ENCODE measurements around the gene ITPR1. TPM values are rescaled to one million over a fixed set of nuclear protein-coding genes. Genes with fewer than 3 reads are reported as not detected.
A peak's percentile ranks its signal among the peaks of the same experiment; 100 is the strongest.

ITPR1 gene
- total and polyA plus RNA-seq, 10 of the 15 experiments (the other 5 are each of a cell fraction or from before 2014, with no cell fraction given): 12.2 to 239 (median 28.4) TPM

GRCh38 chr3:4581124-4581424, 87.9 kb downstream of the ITPR1 start:
- DNase-seq (ENCODE audit: low read depth, low spot score): no peak
- ChIA-PET RAD21 (ENCODE audit: unreplicated experiment) (no interaction called here), SMC1A (ENCODE audit: uncharacterized antibody, unreplicated experiment) (no interaction called here), CTCF (no interaction called here), POLR2A (no interaction called here)
- Histone ChIP-seq H3K36me3 (ENCODE audit: control insufficient read depth in 2 of 2, insufficient read depth in 2 of 2, low read length in 1 of 2) (no peaks in the 10 kb centered on the region; a peak in 1 of 4 replicates), H3K9me3 (replicated peaks; ENCODE audit: control insufficient read depth, insufficient read depth, low read length) (no peaks in the 10 kb centered on the region), H4K20me1 (ENCODE audit: control insufficient read depth, insufficient read depth) (no peaks in the 10 kb centered on the region; the same call in 1 of the 2 replicates), H3K9ac (ENCODE audit: control insufficient read depth, insufficient read depth, low read length) (no peak overlapping the region), H3K4me3 (no peak overlapping the region), H3K4me2 (ENCODE audit: control insufficient read depth, insufficient read depth) (no peak overlapping the region), H3K4me1 (ENCODE audit: control insufficient read depth, insufficient read depth, low read length) (peaks cover 5% of the 10 kb centered on the region; the same call in 1 of the 2 replicates), H2AFZ (ENCODE audit: control insufficient read depth, low read depth, low read length) (no peak overlapping the region), H3K79me2 (ENCODE audit: control insufficient read depth, insufficient read depth, low read length) (peaks cover 5% of the 10 kb centered on the region), H3K27ac (ENCODE audit: control insufficient read depth, insufficient read depth) (no peak overlapping the region), H3K27me3 (replicated peaks in 1 of 2; ENCODE audit: control insufficient read depth in 2 of 2, insufficient read depth in 2 of 2, low read length in 1 of 2) (no peaks in the 10 kb centered on the region)
- in situ Hi-C loops (cut with MboI) (no loop called here), intact Hi-C loops (cut with micrococcal nuclease; ENCODE audit: unreplicated experiment) (no loop called here)
- peak; percentile 11; the same call in 2 of the 3 replicates for ATAC-seq
- 95% methylated on average over 3 of the region's 3 CpGs for WGBS (ENCODE audit: insufficient coverage, insufficient replicate concordance, low lambda C conversion rate, missing lambda C conversion rate)
- no peak for FAIRE-seq
- no TSS peak for BruUV-seq (replicated peaks)
- TF ChIP-seq TCF3 (IDR thresholded peaks at IDR 0.05; ENCODE audit: borderline replicate concordance, insufficient read depth, low read depth, low read length) (no peak), MEF2A (IDR thresholded peaks at IDR 0.05; ENCODE audit: insufficient read depth, low read depth, low read length) (no peak), NR2C2 (IDR thresholded peaks at IDR 0.05; ENCODE audit: borderline replicate concordance, control insufficient read depth, insufficient read length, low read depth) (no peak), SKIL (IDR thresholded peaks at IDR 0.05; ENCODE audit: low read depth, poor library complexity, severe bottlenecking) (no peak), MXI1 (IDR thresholded peaks at IDR 0.05; ENCODE audit: low read depth, low read length) (no peak), POLR2AphosphoS2 (IDR thresholded peaks at IDR 0.05; ENCODE audit: low read depth, low read length) (no peak)
- TF ChIP-seq, protein P1, sequence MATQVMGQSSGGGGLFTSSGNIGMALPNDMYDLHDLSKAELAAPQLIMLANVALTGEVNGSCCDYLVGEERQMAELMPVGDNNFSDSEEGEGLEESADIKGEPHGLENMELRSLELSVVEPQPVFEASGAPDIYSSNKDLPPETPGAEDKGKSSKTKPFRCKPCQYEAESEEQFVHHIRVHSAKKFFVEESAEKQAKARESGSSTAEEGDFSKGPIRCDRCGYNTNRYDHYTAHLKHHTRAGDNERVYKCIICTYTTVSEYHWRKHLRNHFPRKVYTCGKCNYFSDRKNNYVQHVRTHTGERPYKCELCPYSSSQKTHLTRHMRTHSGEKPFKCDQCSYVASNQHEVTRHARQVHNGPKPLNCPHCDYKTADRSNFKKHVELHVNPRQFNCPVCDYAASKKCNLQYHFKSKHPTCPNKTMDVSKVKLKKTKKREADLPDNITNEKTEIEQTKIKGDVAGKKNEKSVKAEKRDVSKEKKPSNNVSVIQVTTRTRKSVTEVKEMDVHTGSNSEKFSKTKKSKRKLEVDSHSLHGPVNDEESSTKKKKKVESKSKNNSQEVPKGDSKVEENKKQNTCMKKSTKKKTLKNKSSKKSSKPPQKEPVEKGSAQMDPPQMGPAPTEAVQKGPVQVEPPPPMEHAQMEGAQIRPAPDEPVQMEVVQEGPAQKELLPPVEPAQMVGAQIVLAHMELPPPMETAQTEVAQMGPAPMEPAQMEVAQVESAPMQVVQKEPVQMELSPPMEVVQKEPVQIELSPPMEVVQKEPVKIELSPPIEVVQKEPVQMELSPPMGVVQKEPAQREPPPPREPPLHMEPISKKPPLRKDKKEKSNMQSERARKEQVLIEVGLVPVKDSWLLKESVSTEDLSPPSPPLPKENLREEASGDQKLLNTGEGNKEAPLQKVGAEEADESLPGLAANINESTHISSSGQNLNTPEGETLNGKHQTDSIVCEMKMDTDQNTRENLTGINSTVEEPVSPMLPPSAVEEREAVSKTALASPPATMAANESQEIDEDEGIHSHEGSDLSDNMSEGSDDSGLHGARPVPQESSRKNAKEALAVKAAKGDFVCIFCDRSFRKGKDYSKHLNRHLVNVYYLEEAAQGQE (IDR thresholded peaks at IDR 0.05; ENCODE audit: low read depth, low read length): no peak

Measured in GM12878 (cell line).